Activated CD4-positive, alpha-beta T cell treated with anti-CD3 and anti-CD28 coated beads, Interleukin-2, amount 50 U/mL, for 16 hours (primary cell): ENCODE results near the gene RETREG1.

Experiments used
- DNase-seq: peaks from one replicate; pipeline ENCODE4 v3.0.0-alpha.2; 2020

RETREG1 gene

DNA sequence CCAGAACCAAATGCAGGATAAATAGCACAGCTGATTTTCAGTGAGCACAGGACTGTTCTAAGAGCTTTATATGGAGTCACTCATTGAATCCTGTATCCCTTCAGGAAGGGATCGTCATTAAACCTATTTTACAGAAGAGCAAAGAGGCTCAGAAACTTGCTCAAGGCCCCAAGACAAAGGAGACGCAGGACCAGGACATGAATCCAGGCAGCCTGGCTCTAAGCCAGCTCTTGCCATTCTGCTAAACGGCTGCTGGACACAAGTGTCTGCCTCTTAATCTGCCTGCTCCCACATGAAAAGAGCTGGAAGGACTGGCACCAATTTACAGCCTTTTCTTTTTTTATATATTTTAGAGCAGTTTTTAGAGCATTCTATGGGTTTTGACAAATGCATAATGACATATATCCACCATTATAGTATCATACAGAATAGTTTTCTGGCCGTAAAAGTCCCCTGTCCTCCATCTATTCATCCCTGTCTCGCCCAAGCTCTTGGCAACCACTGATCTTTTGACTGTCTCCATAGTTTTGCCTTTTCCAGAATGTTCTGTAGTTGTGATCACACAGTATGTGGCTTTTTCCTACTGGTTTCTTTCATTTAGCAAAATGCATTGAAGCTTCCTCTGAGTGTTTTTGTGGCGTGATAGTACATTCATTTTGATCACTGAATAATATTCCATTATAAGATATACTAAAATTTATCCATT is 37.5 kb downstream of the RETREG1 start:
- DNase-seq: no peak

DNA sequence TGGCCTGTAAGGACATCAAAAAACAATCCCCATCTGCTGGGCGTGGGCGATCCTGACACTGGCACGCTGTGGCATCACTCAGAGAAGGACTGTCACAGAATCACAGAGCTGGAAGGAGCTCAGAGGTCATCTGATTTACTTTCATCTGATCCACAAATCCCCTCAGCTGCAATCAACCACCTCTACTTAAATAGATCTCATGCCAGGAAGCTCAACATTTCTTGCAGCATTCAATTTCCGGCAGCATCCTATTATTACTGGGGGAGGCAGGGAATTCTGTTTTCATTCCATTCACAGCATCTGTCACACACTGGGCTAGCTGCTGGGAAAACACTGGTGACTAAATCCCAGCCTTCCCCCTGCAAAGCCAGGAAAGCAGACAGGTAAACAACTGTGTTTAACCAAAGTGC is 38.3 kb downstream of the RETREG1 start:
- DNase-seq: no peak

DNA sequence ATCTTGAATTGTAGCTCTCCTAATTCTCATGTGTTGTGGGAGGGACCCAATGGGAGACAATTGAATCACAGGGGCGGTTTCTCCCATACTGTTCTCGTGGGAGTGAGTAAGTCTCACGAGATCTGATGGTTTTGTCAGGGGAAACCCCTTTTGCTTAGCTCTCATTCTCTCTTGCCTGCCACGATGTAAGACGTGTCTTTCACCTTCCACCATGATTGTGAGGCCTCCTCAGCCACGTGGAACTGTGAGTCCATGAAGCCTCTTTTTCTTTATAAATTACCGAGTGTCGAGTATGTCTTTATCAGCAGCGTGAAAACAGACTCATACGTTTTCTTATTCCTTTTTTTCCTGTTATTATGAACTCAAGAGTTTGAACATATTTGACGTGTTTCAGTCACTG is 39.1 kb downstream of the RETREG1 start:
- no peak for DNase-seq

DNA sequence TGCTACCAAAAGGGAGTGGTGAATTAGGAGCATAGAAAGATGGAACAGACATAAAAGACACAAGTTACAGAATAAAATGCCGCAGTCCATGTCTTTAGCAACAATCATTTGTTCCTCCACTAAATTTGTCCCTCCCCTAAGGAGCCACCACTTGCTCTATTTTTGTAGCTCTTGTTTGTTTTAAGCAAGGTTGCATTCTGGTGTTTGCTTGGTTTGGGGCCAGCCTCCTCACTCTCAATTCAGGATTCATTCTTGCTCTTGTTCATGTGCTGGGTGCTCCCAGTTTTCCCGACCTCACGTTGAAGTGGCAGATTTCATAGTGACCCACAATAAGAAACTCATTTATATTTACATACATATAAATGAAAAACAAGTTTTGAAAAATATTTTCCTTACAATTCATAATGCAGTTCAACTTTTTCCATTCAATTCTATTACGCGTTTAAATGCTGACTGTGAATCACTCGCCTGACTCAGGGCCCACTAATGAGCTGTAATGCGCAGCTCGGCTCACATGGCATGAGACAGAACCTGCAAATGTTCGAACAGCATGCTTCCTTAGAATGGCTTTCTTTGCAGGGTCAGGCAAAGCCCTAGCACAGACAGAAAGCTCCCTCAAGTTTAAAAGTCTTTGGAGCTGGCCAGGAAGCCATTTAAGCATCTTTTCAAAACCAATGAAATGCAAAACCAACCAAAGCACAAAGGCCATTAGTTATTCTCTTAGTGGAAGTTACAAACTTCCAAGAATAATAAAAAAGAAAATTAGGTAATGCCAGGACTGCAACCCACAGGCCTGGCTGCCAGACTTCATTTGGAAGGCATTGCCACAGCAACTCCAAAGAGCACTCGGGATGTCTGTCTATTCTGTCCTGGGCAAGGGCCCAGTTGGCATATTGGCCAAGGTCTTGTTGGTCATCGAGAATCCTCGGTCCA is 41.7 kb downstream of the RETREG1 start:
- DNase-seq: no peak

DNA sequence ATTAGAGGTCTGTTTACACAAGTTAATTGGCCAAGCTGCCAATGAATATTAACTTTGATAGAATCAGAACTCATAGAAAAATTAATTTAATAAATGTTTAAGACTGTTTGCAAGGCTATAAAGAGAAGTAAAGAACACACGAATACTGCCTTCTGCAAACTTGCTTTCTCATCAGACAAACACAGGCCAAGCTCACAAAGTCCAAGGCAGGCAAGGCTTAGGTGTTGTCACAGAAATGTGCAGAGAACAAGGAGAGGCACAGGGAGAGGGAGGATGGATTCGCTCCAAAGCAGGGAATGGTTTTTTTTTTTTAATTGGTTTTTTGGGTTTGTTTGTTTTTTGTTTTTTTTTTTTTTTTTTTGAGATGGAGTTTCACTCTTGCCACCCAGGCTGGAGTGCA is 43.4 kb downstream of the RETREG1 start:
- DNase-seq: no peak

DNA sequence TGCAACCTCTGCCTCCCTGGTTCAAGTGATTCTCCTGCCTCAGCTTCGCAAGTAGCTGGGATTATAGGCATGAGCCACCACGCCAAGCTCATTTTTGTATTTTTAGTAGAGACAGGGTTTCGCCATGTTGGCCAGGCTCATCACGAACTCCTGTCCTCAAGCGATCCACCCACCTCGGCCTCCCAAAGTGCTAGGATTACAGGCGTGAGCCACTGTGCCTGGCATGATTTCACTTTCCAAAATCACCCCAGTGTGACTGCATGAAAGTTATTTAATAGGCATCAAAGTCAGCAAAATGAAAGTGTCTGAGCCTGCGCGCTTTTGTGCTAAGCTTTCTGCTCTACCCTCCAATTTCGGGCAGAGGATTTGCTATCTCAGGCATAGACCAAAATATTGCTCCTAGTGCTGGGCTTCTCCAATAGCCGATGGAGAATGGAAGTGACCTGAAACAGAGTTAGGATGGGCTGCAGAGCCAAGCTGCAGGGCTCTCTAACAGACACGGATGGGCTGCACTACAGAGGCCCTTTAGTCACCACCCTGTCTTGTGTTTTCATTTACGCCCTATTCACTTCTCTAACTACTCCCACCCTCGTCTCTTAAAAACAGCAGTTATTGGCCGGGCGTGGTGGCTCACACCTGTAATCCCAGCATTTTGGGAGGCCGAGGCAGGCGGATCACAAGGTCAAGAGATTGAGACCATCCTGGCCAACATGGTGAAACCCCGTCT is 44.3 kb downstream of the RETREG1 start:
- no peak for DNase-seq

DNA sequence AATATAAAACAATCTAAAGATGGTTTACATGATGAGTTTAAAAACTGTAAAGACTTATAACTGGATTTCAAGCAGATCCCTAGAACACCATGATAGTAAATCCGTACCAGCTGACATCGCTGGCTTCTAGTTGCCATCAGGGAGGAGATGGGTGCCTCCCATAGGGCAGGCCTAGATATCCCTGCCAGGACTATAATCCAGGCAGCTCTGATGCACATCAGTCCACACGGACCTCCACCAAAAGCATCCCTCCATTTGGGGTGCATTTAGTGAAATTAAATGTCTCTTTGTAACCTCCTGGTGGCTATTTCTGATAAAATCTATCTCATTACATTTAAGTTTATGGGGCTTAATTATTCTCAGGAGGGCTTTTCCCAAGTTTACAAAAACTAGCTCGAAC is 45.8 kb downstream of the RETREG1 start:
- DNase-seq: no peak

DNA sequence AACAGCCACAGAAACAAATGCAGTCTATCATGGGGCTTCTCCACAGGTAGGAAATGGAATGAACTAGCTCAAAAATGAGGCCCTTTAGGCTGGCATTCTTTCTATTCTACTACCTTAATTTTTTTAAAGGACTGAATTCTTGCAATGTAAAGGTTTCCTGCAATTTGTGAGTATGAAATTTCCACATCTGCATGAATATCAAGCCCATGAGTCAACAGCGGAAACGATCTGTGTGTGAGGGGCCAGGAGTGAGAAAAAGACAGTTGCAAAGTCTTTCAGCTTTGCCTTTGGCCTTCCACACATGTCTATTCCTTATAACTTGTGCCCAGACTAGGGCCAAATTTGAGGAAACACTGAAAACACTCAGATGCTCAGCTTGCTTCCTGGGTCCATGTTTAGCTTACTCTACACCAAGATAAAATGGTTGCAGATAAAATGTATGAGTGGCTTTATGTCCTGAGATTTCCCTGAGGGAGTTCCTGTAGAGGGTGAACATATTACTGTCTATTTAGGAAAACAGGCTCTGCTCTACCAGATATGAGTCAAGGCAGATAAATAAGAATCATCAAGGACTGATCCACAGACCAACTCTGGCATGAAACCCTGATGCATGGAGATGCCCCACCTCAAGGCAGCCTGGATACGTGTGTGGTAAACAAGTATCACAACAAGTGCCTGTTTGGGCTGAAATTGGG is 46.5 kb downstream of the RETREG1 start:
- no peak for DNase-seq

DNA sequence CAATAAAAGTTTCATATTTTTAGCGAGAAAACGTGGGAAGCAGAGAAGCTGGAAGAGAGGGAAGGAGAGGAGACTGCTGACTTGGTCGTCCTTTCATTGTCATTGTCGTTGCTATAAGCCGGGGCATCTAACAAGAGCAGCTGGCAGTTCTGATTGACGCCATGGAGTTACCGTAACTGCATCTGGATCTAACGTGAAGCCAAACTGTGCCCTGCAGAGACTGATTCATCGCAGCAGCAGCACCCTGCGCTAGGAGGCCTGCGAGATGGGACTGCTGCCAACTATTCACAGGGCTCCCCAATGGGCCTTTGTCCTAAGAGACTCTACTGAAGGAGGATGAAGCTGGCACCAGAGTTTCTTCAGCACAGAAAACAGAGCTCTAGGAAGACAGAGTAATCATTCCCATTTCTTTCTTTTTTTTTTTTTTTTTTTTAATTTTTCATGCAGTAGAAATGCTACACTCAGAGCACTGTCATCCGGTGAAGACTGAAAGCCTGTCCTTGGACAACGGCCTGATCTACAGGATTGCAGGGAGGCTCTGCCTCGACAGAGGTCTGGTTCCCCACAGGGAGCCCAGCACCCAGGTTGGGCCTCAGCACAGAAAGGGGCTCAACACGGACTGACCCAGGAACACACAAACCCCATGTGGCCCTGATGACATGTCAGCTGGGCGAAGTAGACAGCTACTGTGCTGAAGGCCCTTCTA is 47.8 kb downstream of the RETREG1 start:
- no peak for DNase-seq

DNA sequence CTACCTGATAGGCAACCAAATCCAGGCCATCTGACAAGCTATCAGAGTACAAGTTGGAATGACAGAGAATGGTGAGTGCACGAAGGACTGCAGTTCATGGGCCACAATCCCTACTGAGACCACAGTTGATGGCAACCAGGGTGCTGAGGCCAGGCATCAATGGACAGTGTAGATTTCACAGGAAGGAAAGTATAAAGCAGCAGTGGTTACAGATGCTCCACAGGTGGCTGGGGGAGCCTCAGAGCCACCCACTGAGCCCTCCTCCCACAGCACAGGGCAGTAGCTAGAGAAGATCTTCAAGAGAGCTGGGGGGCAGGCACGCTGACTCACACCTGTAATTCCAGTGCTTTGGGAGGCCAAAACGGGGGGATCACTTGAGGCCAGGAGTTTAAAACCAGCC is 49.4 kb downstream of the RETREG1 start:
- no peak for DNase-seq

DNA sequence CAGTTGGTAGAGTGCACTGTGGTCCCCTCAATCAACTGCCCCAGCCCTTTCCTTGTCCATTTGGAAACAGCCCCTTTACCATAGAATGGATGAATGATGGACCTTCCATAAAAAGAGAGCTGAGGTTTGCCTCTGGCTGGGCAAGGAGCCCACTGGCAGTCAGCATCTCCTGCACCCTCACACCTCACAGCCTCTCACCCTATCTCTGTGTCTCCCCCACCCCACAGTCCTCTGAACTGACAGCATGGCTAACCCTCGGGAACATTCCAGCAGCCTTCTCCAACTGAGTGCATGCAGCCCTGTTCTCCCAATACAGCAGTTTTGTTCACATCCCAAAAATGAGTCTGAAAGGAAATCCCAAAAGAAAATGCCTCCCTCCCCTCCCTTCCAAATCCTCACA is 51.7 kb downstream of the RETREG1 start:
- no peak for DNase-seq

DNA sequence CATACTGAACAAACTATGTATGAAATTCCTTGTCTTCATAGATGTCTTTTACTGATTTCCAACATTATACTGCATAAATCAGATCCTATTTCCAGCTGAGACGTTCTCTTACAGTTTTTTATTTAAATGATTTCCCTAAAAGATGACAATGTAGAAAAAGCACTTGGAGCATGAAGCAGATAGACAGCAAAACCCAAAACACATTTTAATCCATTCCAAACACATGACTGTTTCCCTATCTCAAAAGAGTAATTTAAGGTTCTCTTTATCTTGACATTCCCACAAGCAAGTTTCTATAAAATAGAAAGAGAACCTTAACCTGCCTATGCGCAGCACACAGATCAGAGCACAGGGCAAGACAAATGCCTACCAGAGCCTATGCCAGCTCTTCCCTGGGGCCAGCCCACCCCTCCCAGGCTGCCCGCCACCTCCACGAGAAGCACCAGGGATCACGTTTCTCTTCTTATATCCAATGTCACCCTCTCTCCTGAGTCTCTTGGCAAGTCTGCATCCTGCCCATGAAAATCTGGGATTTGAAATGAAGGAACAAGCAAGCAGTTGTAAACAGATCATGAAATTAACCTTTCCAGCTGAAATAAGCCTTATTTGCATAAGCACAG is 52.4 kb downstream of the RETREG1 start:
- no peak for DNase-seq

DNA sequence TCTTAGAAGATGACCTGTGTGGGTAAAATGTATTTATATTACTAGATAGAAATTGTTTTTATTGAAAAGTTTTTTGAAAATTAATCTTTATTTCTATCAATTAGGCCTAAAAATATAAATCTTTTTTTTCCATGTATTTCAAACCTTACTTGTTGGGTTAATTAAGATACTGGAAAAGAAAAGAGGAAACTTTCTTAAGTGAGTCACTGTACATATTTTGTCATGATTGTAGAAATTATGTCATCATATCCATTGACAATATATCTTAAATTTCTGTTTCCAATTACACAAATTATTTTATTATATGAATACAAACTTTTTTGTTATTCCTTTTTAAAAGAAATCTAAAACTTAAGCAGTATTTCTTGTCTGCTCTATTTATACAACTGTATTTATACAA is 53.1 kb downstream of the RETREG1 start:
- no peak for DNase-seq

DNA sequence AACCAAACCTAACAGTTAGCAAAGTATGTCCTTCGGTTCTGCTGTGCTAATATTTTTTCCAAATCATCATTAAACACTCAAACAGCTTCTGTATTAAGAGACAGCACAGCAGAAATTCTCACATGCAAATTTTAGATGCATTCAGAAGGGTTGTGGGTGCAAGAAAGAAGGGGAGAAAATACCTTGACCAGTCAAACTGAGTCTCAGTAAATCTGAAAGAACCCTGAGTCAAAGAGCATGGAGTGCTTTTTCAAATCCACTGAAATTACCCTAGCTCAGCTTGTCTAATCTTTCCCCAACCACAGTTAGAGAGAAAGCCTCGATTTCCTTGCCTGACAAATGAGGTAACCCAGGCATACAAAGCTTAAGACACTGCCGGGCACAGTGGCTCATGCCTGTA is 55.1 kb downstream of the RETREG1 start:
- DNase-seq: no peak

DNA sequence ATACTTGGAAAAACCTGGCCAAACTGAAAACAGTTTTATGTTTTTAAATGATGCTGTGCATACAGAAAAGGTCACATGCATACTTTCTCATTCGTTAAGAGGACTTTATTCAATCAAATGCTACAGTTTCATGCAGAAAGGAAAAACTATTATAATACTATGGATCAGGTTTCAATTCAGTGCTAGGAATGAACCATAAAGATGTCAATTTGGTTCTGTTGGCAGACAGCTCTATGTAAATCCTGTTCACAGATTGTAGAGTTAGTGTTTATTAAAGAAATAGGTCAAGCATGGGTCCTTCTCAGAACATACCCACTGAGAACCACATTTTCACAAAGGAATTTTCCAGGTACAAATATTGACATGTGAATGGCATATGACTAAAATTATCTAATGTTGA is 57.1 kb downstream of the RETREG1 start:
- no peak for DNase-seq

DNA sequence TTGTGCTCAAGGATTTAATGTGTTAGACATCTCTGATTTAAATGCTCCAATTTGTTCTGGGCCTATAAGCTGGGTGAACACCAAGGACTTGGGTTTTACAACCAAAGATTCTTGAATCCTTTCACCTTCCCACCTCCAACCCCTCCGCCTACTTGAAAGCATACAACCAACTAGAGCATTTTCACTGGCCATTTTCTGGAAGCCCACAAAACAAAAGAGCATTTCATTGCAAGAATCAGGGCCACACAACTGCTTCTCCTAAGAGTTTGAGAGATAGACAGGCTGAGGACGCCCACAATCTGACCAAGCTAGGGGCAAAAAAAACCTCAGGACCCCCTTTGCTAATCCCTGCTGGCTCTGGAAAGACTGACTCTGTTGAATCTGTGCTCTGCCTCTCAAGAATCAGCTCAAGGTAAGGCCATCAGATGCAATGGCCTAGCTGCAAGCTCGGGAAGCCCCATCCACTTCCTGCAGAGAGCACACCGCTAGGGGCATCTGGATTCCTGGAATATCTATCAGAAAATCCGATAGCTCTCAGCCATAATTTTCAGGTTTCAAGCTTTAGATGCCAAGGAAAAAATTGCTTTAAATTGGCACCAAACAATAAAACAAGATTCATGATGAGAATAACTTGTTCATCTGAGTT is 57.7 kb downstream of the RETREG1 start:
- no peak for DNase-seq

DNA sequence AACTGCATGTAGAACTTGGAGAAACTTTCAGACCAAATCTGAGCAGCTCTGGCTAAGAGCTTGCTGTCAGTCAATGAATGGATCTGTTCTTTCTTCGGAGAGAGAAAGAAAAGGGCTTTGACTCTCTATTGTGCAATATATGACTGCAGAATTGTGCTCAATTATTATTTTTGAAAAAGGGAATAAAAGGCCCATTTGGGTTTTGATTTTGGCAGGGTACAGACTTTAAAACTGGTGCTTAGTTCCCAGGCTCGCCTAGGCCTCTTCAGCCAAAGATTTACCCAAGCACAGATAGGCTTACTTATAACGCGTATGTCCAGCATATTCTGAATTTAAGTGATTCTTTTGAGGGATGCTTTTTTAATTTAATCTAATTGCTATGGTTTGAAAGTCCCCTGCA is 59.3 kb downstream of the RETREG1 start:
- DNase-seq: no peak

DNA sequence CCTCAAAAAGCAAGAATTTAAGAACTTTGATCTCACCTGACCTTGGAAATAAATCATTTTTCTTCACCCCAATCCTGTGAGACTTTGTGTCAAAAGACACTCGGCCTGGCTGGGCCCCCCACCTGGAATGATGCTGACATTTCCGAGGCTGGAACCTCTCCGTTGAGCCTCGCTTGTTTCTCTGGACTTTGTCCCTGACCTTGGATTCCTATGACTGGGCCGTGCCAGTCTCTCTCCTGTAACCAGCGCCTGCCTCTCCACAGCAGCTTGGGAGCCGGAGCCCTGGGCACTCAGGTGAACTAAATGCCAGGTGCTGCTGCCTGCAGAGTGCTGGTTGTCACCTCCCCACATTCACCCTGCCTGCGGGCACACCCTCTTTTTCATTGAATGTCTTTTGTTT is 62.7 kb downstream of the RETREG1 start:
- no peak for DNase-seq

DNA sequence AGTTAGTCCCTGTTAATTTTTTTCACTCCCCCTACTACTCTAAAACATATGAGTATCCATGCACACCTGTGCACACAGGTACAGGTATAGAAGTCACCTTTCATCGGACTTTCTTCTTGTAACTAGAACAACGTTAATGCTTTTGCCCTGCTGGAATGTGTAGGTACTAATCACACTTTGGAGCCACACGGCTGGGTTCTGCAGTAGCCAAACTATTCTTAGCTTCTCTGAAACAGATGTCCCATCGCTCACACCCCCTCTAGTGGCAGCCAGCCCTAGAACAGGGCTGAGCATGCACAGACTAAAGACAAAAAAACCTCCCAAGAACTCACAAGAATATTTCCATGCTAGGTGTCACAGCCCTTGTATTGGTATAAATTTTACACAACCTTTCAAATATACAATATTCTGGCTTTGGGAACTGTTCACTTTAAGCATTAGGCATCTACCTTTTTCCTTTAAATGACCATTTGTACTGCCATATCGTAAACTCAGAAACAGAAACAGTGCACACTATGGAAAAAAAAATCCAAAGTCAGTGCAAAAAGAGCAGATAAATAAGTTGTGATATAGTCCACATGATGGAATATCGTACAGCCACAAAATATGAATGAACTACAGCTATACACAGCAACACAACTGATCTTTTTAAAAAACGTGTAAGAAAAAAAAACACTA is 64.0 kb downstream of the RETREG1 start:
- DNase-seq: peak; percentile 39

DNA sequence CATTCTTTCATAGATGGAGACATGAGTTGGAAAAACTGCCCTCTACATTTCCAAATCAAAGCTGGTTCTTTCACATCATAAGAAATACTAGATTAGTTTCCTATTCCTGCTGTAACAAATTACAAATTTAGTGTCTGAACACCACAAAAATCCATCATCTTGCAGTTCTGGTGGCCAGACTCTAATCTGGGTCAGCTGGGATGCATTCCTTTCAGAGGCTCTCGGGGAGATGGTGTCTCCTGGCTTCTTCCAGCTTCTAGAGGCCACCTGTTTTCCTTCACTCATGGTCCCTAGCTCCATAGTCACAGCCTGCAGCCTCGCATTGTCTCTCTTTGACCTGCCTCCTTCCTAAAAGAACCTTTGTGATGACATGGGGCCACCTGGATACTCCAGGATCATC is 65.2 kb downstream of the RETREG1 start:
- DNase-seq: no peak
